GM12891 (cell line): ENCODE data around the gene TMEM131.

Source experiments
- POLR2A ChIP-seq: IDR thresholded peaks from 2 replicates; pipeline ENCODE4 v1.6.1; 2011; ENCODE audit warnings: low read depth, low read length, control low read depth
- TAF1 ChIP-seq: IDR thresholded peaks from 2 replicates; pipeline ENCODE4 v1.6.1; 2011; ENCODE audit warnings: low read depth, low read length, control low read depth

- TF ChIP-seq POLR2A (no peak), TAF1 (no peak)
Measured at GRCh38 chr2:97779141-97779540, 216.6 kb downstream of the TMEM131 start.
